Thyroid gland (tissue), 4 donors: ENCODE results near the gene ADIRF. TPM values are rescaled to one million over a fixed set of nuclear protein-coding genes. Genes with fewer than 3 reads are reported as not detected.
"Not testable (repeated sequence)": the region's sequence is repeated elsewhere in the genome, so short reads cannot be mapped to it uniquely, and the experiment has no call there.

ENCODE experiments used
- DNase-seq, 2 donors: peaks; one replicate each; pipeline ENCODE4 v3.0.0-alpha.2; 2019
- H3K27ac ChIP-seq, 3 donors: fragments of 200-600 bp; sonication (generic); 1 replicate in 2 of 3; 2 replicates in 1 of 3; pipeline ENCODE4 v1.5.1; 2016 to 2019; ENCODE audit warnings: mild to moderate bottlenecking in 1 of 3, moderate library complexity in 1 of 3
- H3K27me3 ChIP-seq: fragments of 200-600 bp; sonication (generic); one replicate; pipeline ENCODE4 v1.5.1; 2019
- H3K36me3 ChIP-seq, 2 donors: fragments of 200-600 bp; sonication (generic); one replicate each; pipeline ENCODE4 v1.5.1; 2016 to 2019
- H3K4me1 ChIP-seq, 2 donors: fragments of 200-600 bp; sonication (generic); one replicate each; pipeline ENCODE4 v1.5.1; 2017 to 2019
- H3K4me3 ChIP-seq, 3 donors: fragments of 200-600 bp; sonication (generic); replicated peaks in 1 of 3; 1 replicate in 2 of 3; 2 replicates in 1 of 3; pipeline ENCODE4 v1.5.1; 2016; ENCODE audit warnings: mild to moderate bottlenecking in 1 of 3
- H3K9me3 ChIP-seq: fragments of 200-600 bp; sonication (generic); one replicate; pipeline ENCODE4 v1.5.1; 2017
- POLR2A ChIP-seq, 2 donors: fragments of 450-650 bp; IDR thresholded peaks; one replicate each; pipeline ENCODE4 v1.6.1; 2017; ENCODE audit warnings: antibody characterized with exemption in 2 of 2, mild to moderate bottlenecking in 2 of 2, moderate library complexity in 1 of 2
- WGBS, 2 donors: methylation state at CpG; one replicate each; pipeline ENCODE4 v1.1.5; 2017; 5-methylcytosine and 5-hydroxymethylcytosine counted together
- intact Hi-C: fragments of 100-400 bp; cut with DNase I; formaldehyde crosslinking; loops from one replicate; pipeline ENCODE4 v1.15.1; 2023
- total RNA-seq, 4 donors: library from RNA; depleted of rRNA; stranded (reverse); fragments of >200 nt; gene quantifications; one replicate each; pipeline ENCODE4 v1.2.3, GENCODE V29; 2016
- TF ChIP-seq, protein P1 (sequence below), 6 experiments: fragments of 200-600 bp in 3 of 6; fragments of 450-650 bp in 3 of 6; sonication (generic) in 3 of 6; IDR thresholded peaks; one replicate each; pipeline ENCODE4 v1.5.1; 2016 to 2019; ENCODE audit warnings: antibody characterized with exemption in 6 of 6, mild to moderate bottlenecking in 2 of 6, inconsistent platforms in 1 of 6, moderate library complexity in 1 of 6

The ADIRF gene
- total RNA-seq, 4 donors from 2014 or later, result 66.6 to 208 (median 104) TPM

- no peaks in the 10 kb centered on the region for H3K9me3 ChIP-seq
- no peaks in the 10 kb centered on the region for H3K36me3 ChIP-seq
- no peak overlapping the region for H3K27ac ChIP-seq
- intact Hi-C loops, result no loop called here
- H3K4me3 ChIP-seq, result no peak overlapping the region
- H3K4me1 ChIP-seq, result no peaks in the 10 kb centered on the region
- TF ChIP-seq POLR2A (IDR thresholded peaks at IDR 0.05), result no peak
- TF ChIP-seq, protein P1, sequence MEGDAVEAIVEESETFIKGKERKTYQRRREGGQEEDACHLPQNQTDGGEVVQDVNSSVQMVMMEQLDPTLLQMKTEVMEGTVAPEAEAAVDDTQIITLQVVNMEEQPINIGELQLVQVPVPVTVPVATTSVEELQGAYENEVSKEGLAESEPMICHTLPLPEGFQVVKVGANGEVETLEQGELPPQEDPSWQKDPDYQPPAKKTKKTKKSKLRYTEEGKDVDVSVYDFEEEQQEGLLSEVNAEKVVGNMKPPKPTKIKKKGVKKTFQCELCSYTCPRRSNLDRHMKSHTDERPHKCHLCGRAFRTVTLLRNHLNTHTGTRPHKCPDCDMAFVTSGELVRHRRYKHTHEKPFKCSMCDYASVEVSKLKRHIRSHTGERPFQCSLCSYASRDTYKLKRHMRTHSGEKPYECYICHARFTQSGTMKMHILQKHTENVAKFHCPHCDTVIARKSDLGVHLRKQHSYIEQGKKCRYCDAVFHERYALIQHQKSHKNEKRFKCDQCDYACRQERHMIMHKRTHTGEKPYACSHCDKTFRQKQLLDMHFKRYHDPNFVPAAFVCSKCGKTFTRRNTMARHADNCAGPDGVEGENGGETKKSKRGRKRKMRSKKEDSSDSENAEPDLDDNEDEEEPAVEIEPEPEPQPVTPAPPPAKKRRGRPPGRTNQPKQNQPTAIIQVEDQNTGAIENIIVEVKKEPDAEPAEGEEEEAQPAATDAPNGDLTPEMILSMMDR (IDR thresholded peaks at IDR 0.05), result no peak
- DNase-seq, result no peak
- no peaks in the 10 kb centered on the region for H3K27me3 ChIP-seq
- 78 to 81% methylated on average over 3 of the region's 3 CpGs for WGBS, 2 donors
These were observed 32.2 kb downstream of the ADIRF start for GRCh38 chr10:87000491-87000890.

DNA sequence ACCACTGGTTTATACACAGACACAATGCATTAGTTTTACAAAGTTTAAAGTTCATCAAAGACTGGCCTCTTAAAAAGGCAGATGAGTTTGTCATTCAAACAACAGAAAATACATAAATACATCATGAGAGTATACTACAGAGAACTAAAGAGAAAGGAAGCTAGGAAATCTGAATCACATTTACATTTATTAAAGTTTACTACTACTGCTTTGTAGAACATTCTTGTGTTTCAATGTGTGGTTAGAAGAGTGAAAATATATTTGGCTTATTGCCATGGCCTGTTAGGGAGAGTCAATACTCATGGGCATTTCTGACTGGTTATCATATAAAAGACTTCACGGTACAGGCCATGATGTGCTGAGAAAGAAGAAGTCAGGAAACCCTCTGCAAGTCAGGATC, 38.8 kb downstream of the ADIRF start:
- H3K4me1 ChIP-seq, H3K27me3 ChIP-seq, intact Hi-C loops, DNase-seq, H3K9me3 ChIP-seq, H3K36me3 ChIP-seq, H3K27ac ChIP-seq, H3K4me3 ChIP-seq: not testable (repeated sequence)
- WGBS, 2 donors, result 29 to 73% methylated on average over 1 of the region's 1 CpG

GRCh38 chr10:87007674-87008073, 39.4 kb downstream of the ADIRF start:
- WGBS, 2 donors, result 83% methylated on average over 6 of the region's 6 CpGs
- DNase-seq, H3K27ac ChIP-seq: not testable (repeated sequence)

DNA sequence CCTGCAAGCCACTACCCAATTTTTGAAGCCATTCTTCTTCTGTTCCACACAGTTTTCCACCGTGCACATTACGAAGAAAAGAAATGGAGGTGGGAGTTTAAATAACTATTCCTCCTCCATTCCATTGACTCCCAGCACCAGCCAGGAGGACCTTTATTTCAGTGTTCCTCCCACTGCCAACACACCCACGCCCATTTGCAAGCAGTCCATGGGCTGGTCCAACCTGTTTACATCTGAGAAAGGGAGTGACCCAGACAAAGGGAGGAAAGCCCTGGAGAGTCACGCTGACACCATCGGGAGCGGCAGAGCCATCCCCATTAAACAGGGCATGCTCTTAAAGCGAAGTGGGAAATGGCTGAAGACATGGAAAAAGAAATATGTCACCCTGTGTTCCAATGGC, 40.0 kb downstream of the ADIRF start:
- 96 to 97% methylated on average over 7 of the region's 7 CpGs for WGBS, 2 donors
- H3K36me3 ChIP-seq, DNase-seq, H3K9me3 ChIP-seq, intact Hi-C loops, H3K4me3 ChIP-seq, H3K27me3 ChIP-seq, H3K27ac ChIP-seq, H3K4me1 ChIP-seq: not testable (repeated sequence)

More at GRCh38 chr10:87007674-87008073, 39.4 kb downstream of the ADIRF start:
- H3K9me3 ChIP-seq, H3K36me3 ChIP-seq, intact Hi-C loops, H3K4me3 ChIP-seq, H3K4me1 ChIP-seq, H3K27me3 ChIP-seq: not testable (repeated sequence)

GRCh38 chr10:87009134-87009696, 40.9 kb downstream of the ADIRF start:
- H3K4me1 ChIP-seq, DNase-seq, H3K9me3 ChIP-seq, H3K36me3 ChIP-seq, H3K27ac ChIP-seq, H3K4me3 ChIP-seq, H3K27me3 ChIP-seq, intact Hi-C loops: not testable (repeated sequence)
- 86 to 87% methylated on average over 12 to 15 of the region's 18 CpGs for WGBS, 2 donors

DNA sequence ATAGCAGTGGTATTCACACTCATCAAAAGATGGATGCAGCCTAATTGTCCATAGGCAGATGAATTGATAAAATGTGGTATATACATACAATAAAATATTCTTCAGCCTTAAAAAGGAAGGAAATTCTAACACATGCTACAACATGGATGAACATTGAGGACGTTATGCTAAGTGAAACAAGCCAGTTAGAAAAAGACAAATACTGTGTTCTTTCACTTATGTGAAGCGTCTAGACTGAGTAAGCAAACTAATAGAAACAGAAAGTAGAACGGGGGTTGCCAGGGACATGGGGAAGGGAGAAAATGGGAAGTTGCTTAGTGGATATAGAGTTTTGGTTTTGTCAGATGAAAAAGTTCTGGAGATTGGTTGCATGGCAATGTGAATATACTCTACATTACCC, 45.2 kb downstream of the ADIRF start:
- 74 to 79% methylated on average over 3 of the region's 3 CpGs for WGBS, 2 donors
- H3K9me3 ChIP-seq, H3K4me1 ChIP-seq, DNase-seq, intact Hi-C loops, H3K27me3 ChIP-seq, H3K4me3 ChIP-seq, H3K27ac ChIP-seq, H3K36me3 ChIP-seq: not testable (repeated sequence)

- WGBS, 2 donors, result 79 to 90% methylated on average over 10 of the region's 10 CpGs
- H3K36me3 ChIP-seq, H3K4me3 ChIP-seq, H3K27me3 ChIP-seq, intact Hi-C loops, H3K4me1 ChIP-seq, H3K9me3 ChIP-seq, DNase-seq, H3K27ac ChIP-seq: not testable (repeated sequence)
These were observed 46.9 kb downstream of the ADIRF start for GRCh38 chr10:87014986-87015716.

GRCh38 chr10:87018127-87018526, 49.8 kb downstream of the ADIRF start:
- H3K4me3 ChIP-seq, H3K9me3 ChIP-seq, H3K36me3 ChIP-seq, DNase-seq, intact Hi-C loops, H3K4me1 ChIP-seq, H3K27ac ChIP-seq, H3K27me3 ChIP-seq: not testable (repeated sequence)
- WGBS, 2 donors, result 63 to 92% methylated on average over 4 to 6 of the region's 6 CpGs

- not testable (repeated sequence) for H3K9me3 ChIP-seq, DNase-seq, H3K4me1 ChIP-seq
These were observed 50.8 kb downstream of the ADIRF start for GRCh38 chr10:87019066-87019465.

GRCh38 chr10:87019504-87019903, 51.2 kb downstream of the ADIRF start:
- WGBS, 2 donors, result 100% methylated on average over 1 of the region's 1 CpG; no CpG with 5 or more reads in 1 of the 2 donors
- intact Hi-C loops, H3K27ac ChIP-seq, H3K9me3 ChIP-seq, H3K4me1 ChIP-seq, DNase-seq, H3K36me3 ChIP-seq, H3K4me3 ChIP-seq, H3K27me3 ChIP-seq: not testable (repeated sequence)

More at GRCh38 chr10:87019066-87019465, 50.8 kb downstream of the ADIRF start:
- H3K36me3 ChIP-seq, H3K27ac ChIP-seq, H3K4me3 ChIP-seq, intact Hi-C loops, H3K27me3 ChIP-seq: not testable (repeated sequence)
- 74 to 81% methylated on average over 4 to 5 of the region's 6 CpGs for WGBS, 2 donors

GRCh38 chr10:87020056-87020455, 51.8 kb downstream of the ADIRF start, which contains the start of gene FAM25A:
FAM25A (plus strand) TSS chr10:87020294; CDS start chr10:87020325, 31 bp downstream.
- H3K4me3 ChIP-seq, H3K27me3 ChIP-seq, H3K9me3 ChIP-seq, H3K36me3 ChIP-seq, H3K4me1 ChIP-seq, DNase-seq, H3K27ac ChIP-seq, intact Hi-C loops: not testable (repeated sequence)
- 91 to 100% methylated on average over 4 to 9 of the region's 9 CpGs for WGBS, 2 donors
